ENCODE data around the gene GAMT. TPM values are rescaled to one million over a fixed set of nuclear protein-coding genes. Genes with fewer than 3 reads are reported as not detected.

The GAMT gene
- total RNA-seq, 3 donors from 2014 or later: 23.6 to 40.0 (median 30.3) TPM

GRCh38 chr19:1446713-1447481 lies 45.6 kb upstream of the GAMT start:
- H3K27me3 ChIP-seq: peaks cover 37 to 63% of the 10 kb centered on the region in 2 donors
- DNase-seq (ENCODE audit: low spot score in 2 of 2): no peak
- H3K9me3 ChIP-seq: no peaks in the 10 kb centered on the region
- H3K36me3 ChIP-seq: no peaks in the 10 kb centered on the region
- H3K4me3 ChIP-seq: peak overlapping the region in 2 of 3 donors; percentile 46 to 66
- no peak overlapping the region for H3K27ac ChIP-seq
- intact Hi-C loops (cut with DNase I; ENCODE audit: low total_unique reads): loop anchor here (10.0 kb wide), 1 partner anchor 172 kb away; the partner anchor contains the start of gene FAM174C
- H3K4me1 ChIP-seq: peaks cover 5 to 8% of the 10 kb centered on the region in 2 donors
- TF ChIP-seq POLR2A (IDR thresholded peaks at IDR 0.05): no peak

- TF ChIP-seq CTCF (IDR thresholded peaks at IDR 0.05) (no peak), POLR2AphosphoS5 (IDR thresholded peaks at IDR 0.05) (no peak), POLR2A (IDR thresholded peaks at IDR 0.05) (no peak)
- intact Hi-C loops (cut with DNase I; ENCODE audit: low total_unique reads): loop anchor here (10.0 kb wide), 1 partner anchor 171 kb away; the partner anchor contains the start of gene FAM174C
- peak overlapping the region in 2 of 3 donors; percentile 46 to 66 for H3K4me3 ChIP-seq
- H3K9me3 ChIP-seq: no peaks in the 10 kb centered on the region
- H3K27ac ChIP-seq: no peak overlapping the region
- H3K36me3 ChIP-seq: peaks cover under 1% of the 10 kb centered on the region
- DNase-seq (ENCODE audit: low spot score in 2 of 2): no peak
- peaks cover 37 to 55% of the 10 kb centered on the region in 2 donors for H3K27me3 ChIP-seq
- H3K4me1 ChIP-seq: peaks cover 5 to 8% of the 10 kb centered on the region in 2 donors
These were observed 44.8 kb upstream of the GAMT start for GRCh38 chr19:1445932-1446712.

- Histone ChIP-seq H3K4me3 (peak overlapping the region; percentile 20 to 66 (median 46)), H3K27ac (no peak overlapping the region), H3K36me3 (peaks cover 8% of the 10 kb centered on the region), H3K4me1 (peaks cover 5 to 8% of the 10 kb centered on the region in 2 donors), H3K27me3 (peaks cover 33 to 47% of the 10 kb centered on the region in 2 donors), H3K9me3 (no peaks in the 10 kb centered on the region)
- no peak for TF ChIP-seq POLR2A (IDR thresholded peaks at IDR 0.05)
- no peak for TF ChIP-seq POLR2AphosphoS5 (IDR thresholded peaks at IDR 0.05)
- peak; percentile 35 to 87 (median 48) for TF ChIP-seq CTCF (IDR thresholded peaks at IDR 0.05)
- DNase-seq (ENCODE audit: low spot score in 2 of 2): peak in 1 of 2 donors; percentile 64
- intact Hi-C loops (cut with DNase I; ENCODE audit: low total_unique reads): loop anchor here (10.0 kb wide), 1 partner anchor 171 kb away; the partner anchor contains the start of gene FAM174C
These were observed 44.0 kb upstream of the GAMT start for GRCh38 chr19:1445185-1445931.

- Histone ChIP-seq H3K36me3 (peaks cover 8% of the 10 kb centered on the region), H3K4me3 (no peak overlapping the region), H3K27ac (no peak overlapping the region), H3K4me1 (peaks cover 11 to 22% of the 10 kb centered on the region in 2 donors), H3K9me3 (no peaks in the 10 kb centered on the region), H3K27me3 (peaks cover 14 to 16% of the 10 kb centered on the region in 2 donors)
- TF ChIP-seq POLR2A (IDR thresholded peaks at IDR 0.05) (no peak), POLR2AphosphoS5 (IDR thresholded peaks at IDR 0.05) (no peak), CTCF (IDR thresholded peaks at IDR 0.05) (no peak)
- intact Hi-C loops (cut with DNase I; ENCODE audit: low total_unique reads): loop anchor here (10.0 kb wide), 1 partner anchor 167 kb away; the partner anchor contains the start of gene FAM174C
- DNase-seq (ENCODE audit: low spot score in 2 of 2): no peak
These were observed 40.5 kb upstream of the GAMT start for GRCh38 chr19:1441677-1442438.
